GM19395 (cell line): ENCODE measurements around the gene LARGE1.
A peak's percentile ranks its signal among the peaks of the same experiment; 100 is the strongest.

Source experiments
- ATAC-seq: cut with Tn5 transposase; IDR thresholded peaks from one replicate; pipeline ENCODE4 v1.9.1; 2021; ENCODE audit warnings: mild to moderate bottlenecking, moderate library complexity; ENCODE audit not compliant: unreplicated experiment

LARGE1 gene

GRCh38 chr22:33825761-33826160 lies 94.5 kb downstream of the LARGE1 start:
- no peak for ATAC-seq

GRCh38 chr22:33823552-33823951 lies 96.7 kb downstream of the LARGE1 start:
- no peak for ATAC-seq

GRCh38 chr22:33821290-33821689 lies 99.0 kb downstream of the LARGE1 start:
- ATAC-seq, result no peak

- ATAC-seq, result no peak
Observed at GRCh38 chr22:33819743-33820142, 100.5 kb downstream of the LARGE1 start.

GRCh38 chr22:33817512-33818127 lies 102.7 kb downstream of the LARGE1 start:
- no peak for ATAC-seq

GRCh38 chr22:33812360-33812977 lies 107.8 kb downstream of the LARGE1 start:
- no peak for ATAC-seq

- no peak for ATAC-seq
Observed at GRCh38 chr22:33811686-33812085, 108.6 kb downstream of the LARGE1 start.

GRCh38 chr22:33811208-33811607 lies 109.1 kb downstream of the LARGE1 start:
- no peak for ATAC-seq

GRCh38 chr22:33807470-33807869 lies 112.8 kb downstream of the LARGE1 start:
- no peak for ATAC-seq

- ATAC-seq, result peak; percentile 49
Observed at GRCh38 chr22:33806191-33806590, 114.1 kb downstream of the LARGE1 start.

GRCh38 chr22:33803371-33804282 lies 116.6 kb downstream of the LARGE1 start:
- no peak for ATAC-seq

GRCh38 chr22:33798401-33798800 lies 121.9 kb downstream of the LARGE1 start:
- no peak for ATAC-seq

- ATAC-seq, result no peak
Observed at GRCh38 chr22:33796494-33796893, 123.8 kb downstream of the LARGE1 start.

- ATAC-seq, result no peak
Observed at GRCh38 chr22:33793475-33793874, 126.8 kb downstream of the LARGE1 start.

GRCh38 chr22:33792832-33793231 lies 127.4 kb downstream of the LARGE1 start:
- no peak for ATAC-seq

GRCh38 chr22:33789690-33790253 lies 130.5 kb downstream of the LARGE1 start:
- no peak for ATAC-seq

- no peak for ATAC-seq
Observed at GRCh38 chr22:33788927-33789326, 131.3 kb downstream of the LARGE1 start.

GRCh38 chr22:33787645-33788456 lies 132.4 kb downstream of the LARGE1 start:
- ATAC-seq, result no peak

- ATAC-seq, result no peak
Observed at GRCh38 chr22:33786149-33786548, 134.1 kb downstream of the LARGE1 start.

- ATAC-seq, result no peak
Observed at GRCh38 chr22:33785283-33785968, 134.8 kb downstream of the LARGE1 start.
